Measurements from ENCODE around the gene TMEM81.

The TMEM81 gene

GRCh38 chr1:205048382-205048781 is 35.9 kb downstream of the TMEM81 start:
- Histone ChIP-seq H3K27ac (ENCODE audit: low read length) (no peak overlapping the region), H3K79me2 (ENCODE audit: insufficient read depth, low read length) (no peaks in the 10 kb centered on the region), H3K9me3 (ENCODE audit: insufficient read depth, low read length, severe bottlenecking) (no peaks in the 10 kb centered on the region), H3K36me3 (ENCODE audit: insufficient read depth, low read length) (no peaks in the 10 kb centered on the region), H3K27me3 (ENCODE audit: insufficient read depth, low read length, poor library complexity) (peaks cover 31% of the 10 kb centered on the region), H3K4me2 (ENCODE audit: insufficient read depth, low read length) (no peak overlapping the region), H2AFZ (ENCODE audit: low read depth, low read length) (no peak overlapping the region), H4K20me1 (ENCODE audit: insufficient read depth, low read length) (peaks cover 8% of the 10 kb centered on the region), H3K9ac (ENCODE audit: low read depth, low read length) (no peak overlapping the region), H3K4me3 (ENCODE audit: low read depth in 1 of 2, low read length in 2 of 2) (no peak overlapping the region), H3K4me1 (ENCODE audit: insufficient read depth, low read length) (no peaks in the 10 kb centered on the region)
- DNase-seq (no peak), ATAC-seq (ENCODE audit: insufficient read depth, low read depth) (no peak)
- TF ChIP-seq EZH2 (IDR thresholded peaks at IDR 0.05; ENCODE audit: borderline replicate concordance, low read depth, low read length, severe bottlenecking): no peak
- TF ChIP-seq CTCF (IDR thresholded peaks at IDR 0.05; ENCODE audit: borderline replicate concordance, extremely low read depth, low read length, poor library complexity, severe bottlenecking): no peak

GRCh38 chr1:205047764-205048231 is 36.5 kb downstream of the TMEM81 start:
- H3K4me2 ChIP-seq (ENCODE audit: insufficient read depth, low read length): no peak overlapping the region
- H3K9me3 ChIP-seq (ENCODE audit: insufficient read depth, low read length, severe bottlenecking): no peaks in the 10 kb centered on the region
- H3K4me3 ChIP-seq (ENCODE audit: low read depth in 1 of 2, low read length in 2 of 2): no peak overlapping the region
- no peaks in the 10 kb centered on the region for H3K79me2 ChIP-seq (ENCODE audit: insufficient read depth, low read length)
- no peak for TF ChIP-seq EZH2 (IDR thresholded peaks at IDR 0.05; ENCODE audit: borderline replicate concordance, low read depth, low read length, severe bottlenecking)
- TF ChIP-seq CTCF (IDR thresholded peaks at IDR 0.05; ENCODE audit: borderline replicate concordance, extremely low read depth, low read length, poor library complexity, severe bottlenecking): no peak
- ATAC-seq (ENCODE audit: insufficient read depth, low read depth): no peak
- H3K36me3 ChIP-seq (ENCODE audit: insufficient read depth, low read length): no peaks in the 10 kb centered on the region
- DNase-seq: no peak
- H3K27me3 ChIP-seq (ENCODE audit: insufficient read depth, low read length, poor library complexity): peaks cover 31% of the 10 kb centered on the region
- no peak overlapping the region for H3K27ac ChIP-seq (ENCODE audit: low read length)
- H3K4me1 ChIP-seq (ENCODE audit: insufficient read depth, low read length): no peaks in the 10 kb centered on the region
- H3K9ac ChIP-seq (ENCODE audit: low read depth, low read length): no peak overlapping the region
- no peak overlapping the region for H2AFZ ChIP-seq (ENCODE audit: low read depth, low read length)
- peaks cover 8% of the 10 kb centered on the region for H4K20me1 ChIP-seq (ENCODE audit: insufficient read depth, low read length)

GRCh38 chr1:205046870-205047269 is 37.4 kb downstream of the TMEM81 start:
- DNase-seq (no peak), ATAC-seq (ENCODE audit: insufficient read depth, low read depth) (no peak)
- Histone ChIP-seq H3K27ac (ENCODE audit: low read length) (no peak overlapping the region), H3K4me1 (ENCODE audit: insufficient read depth, low read length) (no peaks in the 10 kb centered on the region), H3K27me3 (ENCODE audit: insufficient read depth, low read length, poor library complexity) (peaks cover 29% of the 10 kb centered on the region), H3K79me2 (ENCODE audit: insufficient read depth, low read length) (no peaks in the 10 kb centered on the region), H3K4me2 (ENCODE audit: insufficient read depth, low read length) (no peak overlapping the region), H3K9me3 (ENCODE audit: insufficient read depth, low read length, severe bottlenecking) (no peaks in the 10 kb centered on the region), H3K36me3 (ENCODE audit: insufficient read depth, low read length) (no peaks in the 10 kb centered on the region), H3K9ac (ENCODE audit: low read depth, low read length) (no peak overlapping the region), H3K4me3 (ENCODE audit: low read depth in 1 of 2, low read length in 2 of 2) (no peak overlapping the region), H2AFZ (ENCODE audit: low read depth, low read length) (no peak overlapping the region), H4K20me1 (ENCODE audit: insufficient read depth, low read length) (peaks cover 8% of the 10 kb centered on the region)
- TF ChIP-seq CTCF (IDR thresholded peaks at IDR 0.05; ENCODE audit: borderline replicate concordance, extremely low read depth, low read length, poor library complexity, severe bottlenecking) (no peak), EZH2 (IDR thresholded peaks at IDR 0.05; ENCODE audit: borderline replicate concordance, low read depth, low read length, severe bottlenecking) (no peak)

GRCh38 chr1:205045146-205045545 is 39.1 kb downstream of the TMEM81 start:
- H3K27me3 ChIP-seq (ENCODE audit: insufficient read depth, low read length, poor library complexity): peaks cover 23% of the 10 kb centered on the region
- ATAC-seq (ENCODE audit: insufficient read depth, low read depth): no peak
- H3K9me3 ChIP-seq (ENCODE audit: insufficient read depth, low read length, severe bottlenecking): no peaks in the 10 kb centered on the region
- no peaks in the 10 kb centered on the region for H3K79me2 ChIP-seq (ENCODE audit: insufficient read depth, low read length)
- peaks cover 5% of the 10 kb centered on the region; the same call in 1 of the 2 replicates for H4K20me1 ChIP-seq (ENCODE audit: insufficient read depth, low read length)
- no peak for DNase-seq
- TF ChIP-seq EZH2 (IDR thresholded peaks at IDR 0.05; ENCODE audit: borderline replicate concordance, low read depth, low read length, severe bottlenecking) (no peak), CTCF (IDR thresholded peaks at IDR 0.05; ENCODE audit: borderline replicate concordance, extremely low read depth, low read length, poor library complexity, severe bottlenecking) (no peak)
- H3K27ac ChIP-seq (ENCODE audit: low read length): no peak overlapping the region
- H3K4me2 ChIP-seq (ENCODE audit: insufficient read depth, low read length): no peak overlapping the region
- no peak overlapping the region for H3K4me3 ChIP-seq (ENCODE audit: low read depth in 1 of 2, low read length in 2 of 2)
- H3K9ac ChIP-seq (ENCODE audit: low read depth, low read length): no peak overlapping the region
- H3K4me1 ChIP-seq (ENCODE audit: insufficient read depth, low read length): no peaks in the 10 kb centered on the region
- no peak overlapping the region for H2AFZ ChIP-seq (ENCODE audit: low read depth, low read length)
- no peaks in the 10 kb centered on the region for H3K36me3 ChIP-seq (ENCODE audit: insufficient read depth, low read length)
